DOHH2 (cell line): ENCODE results near the gene TMCC3.
"Not testable (repeated sequence)": the region's sequence is repeated elsewhere in the genome, so short reads cannot be mapped to it uniquely, and the experiment has no call there.

Experiments
- H3F3A ChIP-seq: fragments of 200-600 bp; sonication (generic), shearing (Covaris generic); 2 replicates; pipeline ENCODE4 v1.6.0; 2016; ENCODE audit warnings: antibody characterized with exemption, mild to moderate bottlenecking; ENCODE audit not compliant: control insufficient read depth, insufficient read depth
- H3K27ac ChIP-seq: fragments of 200-600 bp; sonication (generic); 2 replicates; pipeline ENCODE4 v1.5.1; 2014; ENCODE audit warnings: low read depth, mild to moderate bottlenecking, low read length, moderate library complexity
- H3K27me3 ChIP-seq: fragments of 200-600 bp; sonication (generic); 2 replicates; pipeline ENCODE4 v1.6.1; 2014; ENCODE audit warnings: mild to moderate bottlenecking, low read length, mixed read lengths; ENCODE audit not compliant: control insufficient read depth
- H3K36me3 ChIP-seq: fragments of 200-600 bp; sonication (generic); 2 replicates; pipeline ENCODE4 v1.6.1; 2014; ENCODE audit warnings: mild to moderate bottlenecking, low read length, moderate library complexity, mixed read lengths; ENCODE audit not compliant: control insufficient read depth
- H3K4me1 ChIP-seq: fragments of 200-600 bp; sonication (generic); 2 replicates; pipeline ENCODE4 v1.6.1; 2014; ENCODE audit warnings: mild to moderate bottlenecking, low read length, mixed read lengths; ENCODE audit not compliant: control insufficient read depth
- H3K4me2 ChIP-seq: fragments of 200-600 bp; sonication (generic); 2 replicates; pipeline ENCODE4 v1.6.0; 2014; ENCODE audit warnings: mild to moderate bottlenecking, low read length, moderate library complexity
- H3K4me3 ChIP-seq: fragments of 200-600 bp; sonication (generic); 2 replicates; pipeline ENCODE4 v1.5.1; 2014; ENCODE audit warnings: mild to moderate bottlenecking, low read length, mixed read lengths
- H3K79me2 ChIP-seq: fragments of 200-600 bp; sonication (generic); 2 replicates; pipeline ENCODE4 v1.6.1; 2014; ENCODE audit warnings: mild to moderate bottlenecking, low read length, mixed read lengths; ENCODE audit not compliant: control insufficient read depth
- H3K9me2 ChIP-seq: fragments of 200-600 bp; sonication (generic); replicated peaks from 2 replicates; pipeline ENCODE4 v1.6.1; 2014; ENCODE audit warnings: mild to moderate bottlenecking, low read length, mixed read lengths; ENCODE audit not compliant: control insufficient read depth
- H3K9me3 ChIP-seq: fragments of 200-600 bp; sonication (generic); 2 replicates; pipeline ENCODE4 v1.6.1; 2014; ENCODE audit warnings: antibody characterized with exemption, low read length, mixed read lengths; ENCODE audit not compliant: control insufficient read depth, insufficient read depth
- H4K20me1 ChIP-seq: fragments of 200-600 bp; sonication (generic); 2 replicates; pipeline ENCODE4 v1.6.0; 2014; ENCODE audit warnings: low read depth, mild to moderate bottlenecking, antibody characterized with exemption, low read length, moderate library complexity; ENCODE audit not compliant: control insufficient read depth, insufficient read depth
- EZH2phosphoT487 ChIP-seq: fragments of 200-600 bp; sonication (generic); IDR thresholded peaks from 2 replicates; pipeline ENCODE4 v1.6.1; 2017; ENCODE audit warnings: borderline replicate concordance, mild to moderate bottlenecking, antibody characterized with exemption, low read length, moderate library complexity, mixed read lengths
- TF ChIP-seq, protein P1 (sequence below): fragments of 200-600 bp; sonication (generic); IDR thresholded peaks from one replicate; pipeline ENCODE4 v1.5.1; 2014; ENCODE audit warnings: antibody characterized with exemption, mild to moderate bottlenecking, low read depth, low read length; ENCODE audit not compliant: poor library complexity, severe bottlenecking

The TMCC3 gene

DNA sequence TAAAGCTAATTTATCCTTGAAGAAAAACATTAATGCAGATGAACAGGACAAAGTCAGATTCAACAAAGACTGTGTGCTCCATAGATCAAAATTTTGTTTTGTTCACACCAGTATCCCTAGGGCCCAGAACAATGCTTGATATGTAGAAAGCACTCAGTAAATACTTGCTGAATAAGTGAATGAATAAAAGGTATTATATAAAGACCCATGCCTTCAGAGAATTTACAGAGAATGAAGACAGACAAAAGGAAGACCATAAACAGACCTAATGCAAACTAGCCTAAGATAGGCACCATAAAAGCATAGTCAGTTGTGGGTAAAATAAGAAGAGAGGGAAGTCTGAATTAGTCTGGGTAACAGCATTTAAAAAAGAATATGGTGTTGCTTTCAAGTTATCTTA lies 47.3 kb upstream of the TMCC3 start:
- Histone ChIP-seq H3K4me2 (no peak overlapping the region), H3K79me2 (no peaks in the 10 kb centered on the region), H3K27ac (no peak overlapping the region), H4K20me1 (no peaks in the 10 kb centered on the region), H3K27me3 (no peaks in the 10 kb centered on the region), H3K9me3 (no peaks in the 10 kb centered on the region), H3K4me1 (no peaks in the 10 kb centered on the region), H3K4me3 (no peak overlapping the region), H3K36me3 (no peaks in the 10 kb centered on the region), H3K9me2 (no peaks in the 10 kb centered on the region), H3F3A (no peaks in the 10 kb centered on the region)
- TF ChIP-seq, protein P1, sequence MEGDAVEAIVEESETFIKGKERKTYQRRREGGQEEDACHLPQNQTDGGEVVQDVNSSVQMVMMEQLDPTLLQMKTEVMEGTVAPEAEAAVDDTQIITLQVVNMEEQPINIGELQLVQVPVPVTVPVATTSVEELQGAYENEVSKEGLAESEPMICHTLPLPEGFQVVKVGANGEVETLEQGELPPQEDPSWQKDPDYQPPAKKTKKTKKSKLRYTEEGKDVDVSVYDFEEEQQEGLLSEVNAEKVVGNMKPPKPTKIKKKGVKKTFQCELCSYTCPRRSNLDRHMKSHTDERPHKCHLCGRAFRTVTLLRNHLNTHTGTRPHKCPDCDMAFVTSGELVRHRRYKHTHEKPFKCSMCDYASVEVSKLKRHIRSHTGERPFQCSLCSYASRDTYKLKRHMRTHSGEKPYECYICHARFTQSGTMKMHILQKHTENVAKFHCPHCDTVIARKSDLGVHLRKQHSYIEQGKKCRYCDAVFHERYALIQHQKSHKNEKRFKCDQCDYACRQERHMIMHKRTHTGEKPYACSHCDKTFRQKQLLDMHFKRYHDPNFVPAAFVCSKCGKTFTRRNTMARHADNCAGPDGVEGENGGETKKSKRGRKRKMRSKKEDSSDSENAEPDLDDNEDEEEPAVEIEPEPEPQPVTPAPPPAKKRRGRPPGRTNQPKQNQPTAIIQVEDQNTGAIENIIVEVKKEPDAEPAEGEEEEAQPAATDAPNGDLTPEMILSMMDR: no peak
- TF ChIP-seq EZH2phosphoT487: no peak

DNA sequence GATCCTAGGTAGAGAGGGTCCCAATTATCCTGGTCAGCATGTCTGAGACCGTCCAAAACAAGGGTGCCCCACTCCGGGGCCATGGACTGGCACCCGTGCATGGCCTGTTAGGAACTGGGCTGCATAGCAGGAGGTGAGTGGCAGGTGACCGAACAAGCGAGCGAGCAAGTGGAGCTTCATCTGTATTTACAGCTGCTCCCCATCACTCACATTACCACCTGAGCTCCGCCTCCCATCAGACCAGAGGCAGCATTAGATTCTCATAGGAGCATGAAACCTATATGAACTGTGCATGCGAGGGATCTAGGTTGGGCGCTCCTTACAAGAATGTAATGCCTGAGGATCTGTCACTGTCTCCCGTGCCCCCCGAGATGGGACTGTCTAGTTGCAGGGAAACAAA lies 44.4 kb upstream of the TMCC3 start:
- Histone ChIP-seq H3K36me3 (no peaks in the 10 kb centered on the region), H3K9me3 (no peaks in the 10 kb centered on the region), H3K4me3 (no peak overlapping the region), H3F3A (no peaks in the 10 kb centered on the region), H3K27ac (no peak overlapping the region), H3K27me3 (0 out of 2 replicates have a peak, but pooled peaks cover 6% of the 10 kb centered on the region), H3K9me2 (no peaks in the 10 kb centered on the region), H3K79me2 (no peaks in the 10 kb centered on the region), H4K20me1 (no peaks in the 10 kb centered on the region), H3K4me1 (no peaks in the 10 kb centered on the region), H3K4me2 (no peak overlapping the region)
- TF ChIP-seq EZH2phosphoT487: no peak
- TF ChIP-seq, protein P1: no peak

DNA sequence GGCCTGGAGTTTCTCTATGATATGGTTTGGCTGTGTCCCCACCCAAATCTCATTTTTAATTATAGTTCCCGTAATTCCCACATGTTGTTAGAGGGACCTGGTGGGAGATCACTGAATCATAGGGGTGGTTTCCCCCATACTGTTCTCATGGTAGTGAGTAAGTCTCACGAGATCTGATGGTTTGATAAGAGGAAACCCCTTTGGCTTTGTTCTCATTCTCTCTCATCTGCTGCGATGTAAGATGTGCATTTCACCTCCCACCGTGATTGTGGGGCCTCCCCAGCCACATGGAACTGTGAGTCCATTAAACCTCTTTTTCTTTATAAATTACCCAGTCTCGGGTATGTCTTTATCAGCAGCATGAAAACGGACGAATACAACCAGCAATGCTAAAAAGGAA lies 42.5 kb upstream of the TMCC3 start:
- not testable (repeated sequence) for H3K4me1 ChIP-seq, H3K4me2 ChIP-seq, H3F3A ChIP-seq, H3K9me3 ChIP-seq, H4K20me1 ChIP-seq, H3K79me2 ChIP-seq, H3K27ac ChIP-seq, H3K36me3 ChIP-seq, H3K4me3 ChIP-seq, H3K9me2 ChIP-seq, H3K27me3 ChIP-seq

DNA sequence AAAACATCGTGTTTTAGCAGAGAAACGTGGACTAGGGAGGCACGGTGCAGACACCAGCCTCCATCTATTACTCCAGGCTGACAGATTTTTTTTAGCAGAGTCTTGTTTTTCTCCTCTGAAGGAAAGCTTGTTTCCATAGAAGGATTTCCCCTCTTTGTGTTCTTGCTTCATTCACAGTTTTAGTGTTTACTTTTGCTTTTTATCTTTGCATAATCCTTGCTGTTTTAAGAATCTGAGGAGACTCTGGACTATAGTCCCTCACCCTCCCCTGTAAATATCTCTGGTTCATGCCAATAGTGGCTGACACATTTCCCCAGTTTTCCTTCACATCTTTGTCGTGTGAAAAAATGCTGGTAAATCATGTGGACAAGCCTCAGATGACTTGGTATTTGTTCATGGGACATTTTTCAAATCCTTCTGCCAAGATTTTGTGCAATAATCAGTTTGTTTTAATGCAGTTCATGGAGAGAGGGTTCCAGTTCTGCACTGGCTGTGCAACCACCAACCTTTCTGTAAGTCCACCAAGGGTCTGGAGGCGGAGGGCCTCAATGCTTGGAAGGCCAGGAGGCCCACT lies 39.9 kb upstream of the TMCC3 start:
- no peaks in the 10 kb centered on the region for H3K9me3 ChIP-seq
- no peaks in the 10 kb centered on the region for H3K9me2 ChIP-seq
- H3K79me2 ChIP-seq: no peaks in the 10 kb centered on the region
- H3K36me3 ChIP-seq: no peaks in the 10 kb centered on the region
- TF ChIP-seq, protein P1: no peak
- no peak for TF ChIP-seq EZH2phosphoT487
- no peaks in the 10 kb centered on the region for H3F3A ChIP-seq
- H4K20me1 ChIP-seq: no peaks in the 10 kb centered on the region
- no peak overlapping the region for H3K4me2 ChIP-seq
- H3K27ac ChIP-seq: no peak overlapping the region
- H3K4me1 ChIP-seq: no peaks in the 10 kb centered on the region
- 0 out of 2 replicates have a peak, but pooled peaks cover 6% of the 10 kb centered on the region for H3K27me3 ChIP-seq
- no peak overlapping the region for H3K4me3 ChIP-seq
